ENCODE results near the gene CD8B. TPM values are rescaled to one million over a fixed set of nuclear protein-coding genes. Genes with fewer than 3 reads are reported as not detected.
"Not testable (repeated sequence)": the region's sequence is repeated elsewhere in the genome, so short reads cannot be mapped to it uniquely, and the experiment has no call there.

CD8B gene
- total RNA-seq = 1.0 and 2.8 TPM in 2 replicates

DNA sequence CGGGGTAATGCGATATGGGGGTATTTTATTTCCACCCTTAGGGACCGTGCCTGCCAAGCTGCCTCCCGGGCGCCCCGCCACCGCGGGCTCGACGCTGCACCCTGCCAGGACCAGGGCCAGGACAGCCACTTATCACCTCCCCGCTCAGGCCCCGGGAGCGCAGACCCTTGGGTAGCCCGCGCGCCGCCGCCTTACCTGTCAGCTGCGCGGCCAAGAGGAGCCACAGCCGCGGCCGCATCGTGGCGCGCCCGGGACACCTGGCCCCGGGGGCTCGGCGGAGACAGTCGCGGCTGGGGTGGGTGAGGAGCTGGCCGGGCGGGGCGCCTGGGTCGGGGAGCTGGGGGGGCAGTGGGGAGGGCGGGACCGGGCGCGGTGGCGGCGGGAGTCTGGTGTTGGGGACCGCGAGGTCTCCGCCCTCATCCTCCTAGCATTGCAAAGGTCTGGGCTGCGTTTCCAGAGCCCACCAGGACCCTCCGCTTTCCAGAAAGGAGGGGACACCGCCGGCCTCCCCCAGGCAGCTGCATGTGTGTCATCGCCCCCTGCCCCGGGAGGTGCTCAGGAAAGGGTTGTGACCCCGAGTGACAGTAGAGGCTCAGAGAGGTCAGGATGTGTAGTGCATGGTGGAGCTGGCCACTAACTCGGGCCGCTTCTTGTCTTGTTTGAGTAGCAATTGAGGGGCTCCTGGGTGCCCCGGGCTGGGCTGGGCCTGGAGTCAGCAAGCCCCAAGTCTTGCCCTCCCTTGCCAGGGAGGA lies at the start of gene CD8B:
Gene CD8B, minus strand, starts transcription at position 259 of the 752 bp plus-strand sequence. Its CDS starts 21 bp downstream, at position 238.
- intact Hi-C loops (cut with micrococcal nuclease) = not testable (repeated sequence)

DNA sequence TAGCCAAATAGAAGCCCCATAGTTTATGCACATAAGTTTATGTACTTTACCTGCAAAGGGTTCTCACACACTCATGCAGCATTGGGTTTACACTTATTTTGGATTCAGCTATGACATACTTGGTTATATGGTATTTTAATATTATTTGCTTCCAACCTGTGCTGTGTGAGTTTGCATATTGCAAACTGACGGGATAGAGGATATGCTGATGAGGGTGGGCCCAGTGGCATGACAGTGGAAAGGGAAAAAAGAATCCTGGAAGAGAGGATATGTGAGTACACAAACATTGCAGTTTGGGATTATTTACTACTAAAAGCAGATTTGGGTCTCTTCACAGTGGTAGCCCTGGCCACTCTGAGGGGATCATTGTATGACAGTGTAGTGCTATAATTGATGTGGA lies 44.2 kb upstream of the CD8B start:
- intact Hi-C loops (cut with micrococcal nuclease) = not testable (repeated sequence)

DNA sequence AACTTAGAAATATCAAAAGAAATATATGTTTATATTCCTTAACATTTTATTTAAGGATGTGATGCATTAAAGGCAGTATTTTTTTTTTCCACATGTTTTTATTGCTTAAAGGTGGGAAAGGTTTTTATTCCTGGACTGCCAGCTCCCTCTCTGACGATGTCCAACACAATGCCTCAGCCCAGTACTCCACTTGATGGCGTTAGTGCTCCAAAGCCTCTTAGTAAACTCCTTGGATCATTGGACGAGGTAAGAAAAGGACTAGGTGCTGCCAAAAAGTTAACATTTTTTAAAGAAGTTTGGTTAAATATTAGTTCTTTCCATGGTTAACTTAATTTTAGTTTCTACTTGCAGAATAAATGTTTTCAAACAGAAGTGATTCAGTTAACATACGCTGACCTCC lies 39.0 kb upstream of the CD8B start:
- intact Hi-C loops (cut with micrococcal nuclease) = not testable (repeated sequence)

DNA sequence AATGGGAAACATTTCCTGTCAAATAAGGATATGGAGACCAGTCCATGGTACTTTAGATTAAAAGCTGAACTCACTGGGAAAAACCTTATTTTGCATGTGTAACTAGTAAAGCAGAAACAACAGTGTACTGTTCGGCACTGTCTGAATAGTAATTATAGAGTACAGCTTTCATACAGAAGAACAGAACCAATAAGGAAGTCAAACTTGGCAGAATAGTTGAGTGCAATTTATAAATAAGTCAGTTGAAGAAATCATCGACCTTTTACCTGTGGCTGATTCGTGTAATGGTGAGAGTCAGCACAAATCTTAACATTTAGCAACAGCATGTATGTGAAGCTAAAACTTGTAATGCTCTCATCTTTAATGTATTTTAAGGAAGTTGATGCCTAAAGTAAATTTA lies 24.3 kb upstream of the CD8B start:
- intact Hi-C loops (cut with micrococcal nuclease) = not testable (repeated sequence)

DNA sequence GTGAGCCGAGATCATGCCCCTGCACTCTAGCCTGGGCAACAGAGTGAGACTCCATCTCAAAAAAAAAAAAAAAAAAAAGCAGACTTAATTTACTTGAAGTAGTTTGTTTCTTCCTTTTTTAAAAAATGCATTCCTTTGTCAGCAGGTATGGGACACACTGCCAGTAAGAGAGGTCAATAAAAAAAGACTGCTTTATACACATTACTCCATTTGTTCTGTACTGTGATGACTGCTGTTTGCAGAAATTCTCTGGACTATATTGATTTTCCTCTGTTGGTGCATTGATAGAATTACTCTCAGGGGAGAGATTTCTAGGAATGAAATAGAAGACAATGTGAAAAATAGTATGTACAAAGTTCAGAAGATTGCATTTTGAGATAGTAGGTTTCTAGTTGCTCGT lies 21.2 kb upstream of the CD8B start:
- intact Hi-C loops (cut with micrococcal nuclease) = not testable (repeated sequence)

DNA sequence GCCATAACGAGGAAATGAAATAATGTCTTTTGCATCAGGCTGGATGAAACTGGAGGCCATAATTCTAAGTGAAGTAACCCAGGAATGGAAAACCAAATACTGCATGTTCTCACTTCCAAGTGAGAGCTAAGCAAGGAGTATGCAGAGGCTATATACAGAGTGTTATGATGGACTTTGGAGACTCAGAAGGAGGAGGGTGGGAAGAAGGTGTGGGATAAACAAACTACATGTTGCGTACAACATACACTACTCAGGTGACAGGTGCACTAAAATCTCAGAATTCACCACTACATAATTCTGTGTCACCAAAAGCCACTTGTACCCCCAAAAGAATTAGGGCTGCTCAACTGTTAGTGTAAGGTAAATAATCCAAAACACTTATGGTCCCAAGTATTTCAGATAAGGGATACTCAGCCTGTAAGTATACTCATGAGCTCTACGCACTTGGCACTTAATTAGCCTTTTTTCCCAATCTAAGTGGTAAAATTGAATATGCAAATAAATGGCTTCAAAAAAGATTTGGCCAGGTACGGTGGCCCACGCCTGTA lies 20.5 kb upstream of the CD8B start:
- intact Hi-C loops (cut with micrococcal nuclease) = not testable (repeated sequence)

DNA sequence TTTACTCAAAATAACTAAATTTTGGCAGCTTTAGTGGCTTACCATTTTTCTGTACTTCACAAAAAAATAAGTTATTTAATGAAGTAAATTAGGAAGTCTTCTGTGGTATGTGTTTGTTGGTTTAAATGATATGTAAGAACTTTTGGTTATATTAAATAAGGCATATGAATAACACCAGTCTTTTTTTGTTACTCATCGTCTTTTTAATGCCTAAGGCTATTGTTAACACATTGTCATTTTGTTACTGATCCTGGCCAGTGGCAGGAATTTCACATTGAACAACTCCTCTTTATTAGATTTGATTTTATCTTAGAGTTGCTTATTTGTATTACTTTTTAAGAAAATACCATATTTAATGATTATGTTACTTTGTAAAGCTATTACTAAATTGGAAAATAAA lies 17.3 kb upstream of the CD8B start:
- intact Hi-C loops (cut with micrococcal nuclease) = not testable (repeated sequence)

DNA sequence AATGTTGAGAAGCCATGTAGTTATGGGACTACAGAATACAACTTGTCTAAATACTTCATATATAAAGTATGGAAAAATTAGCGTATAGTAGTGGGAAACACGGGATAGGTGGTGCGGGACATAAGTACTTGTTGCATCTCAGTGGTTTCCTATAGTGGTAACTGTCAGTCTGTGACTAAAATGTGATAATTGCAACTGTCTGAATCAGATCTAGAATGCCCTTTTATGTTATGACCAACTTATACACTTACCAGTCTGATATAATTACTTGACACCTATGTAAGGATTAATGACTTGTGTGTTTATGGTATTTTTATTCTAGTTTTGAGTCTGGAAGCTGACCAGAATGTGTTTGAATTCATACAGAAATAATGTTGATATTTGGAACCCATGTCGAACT lies 9.3 kb upstream of the CD8B start:
- intact Hi-C loops (cut with micrococcal nuclease) = not testable (repeated sequence)

DNA sequence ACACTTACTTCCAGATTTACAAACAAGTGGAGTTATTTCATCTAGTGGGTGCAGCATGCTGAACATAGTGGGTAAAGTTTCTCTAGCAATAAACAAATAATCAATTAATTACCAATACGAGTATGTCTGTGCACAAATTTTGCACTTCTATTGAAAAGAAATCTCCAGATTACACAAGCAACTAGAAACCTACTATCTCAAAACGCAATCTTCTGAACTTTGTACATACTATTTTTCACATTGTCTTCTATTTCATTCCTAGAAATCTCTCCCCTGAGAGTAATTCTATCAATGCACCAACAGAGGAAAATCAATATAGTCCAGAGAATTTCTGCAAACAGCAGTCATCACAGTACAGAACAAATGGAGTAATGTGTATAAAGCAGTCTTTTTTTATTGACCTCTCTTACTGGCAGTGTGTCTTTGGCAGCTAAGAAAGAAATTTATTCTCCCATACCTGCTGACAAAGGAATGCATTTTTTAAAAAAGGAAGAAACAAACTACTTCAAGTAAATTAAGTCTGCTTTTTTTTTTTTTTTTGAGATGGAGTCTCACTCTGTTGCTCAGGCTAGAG lies 7.3 kb upstream of the CD8B start:
- intact Hi-C loops (cut with micrococcal nuclease) = not testable (repeated sequence)

DNA sequence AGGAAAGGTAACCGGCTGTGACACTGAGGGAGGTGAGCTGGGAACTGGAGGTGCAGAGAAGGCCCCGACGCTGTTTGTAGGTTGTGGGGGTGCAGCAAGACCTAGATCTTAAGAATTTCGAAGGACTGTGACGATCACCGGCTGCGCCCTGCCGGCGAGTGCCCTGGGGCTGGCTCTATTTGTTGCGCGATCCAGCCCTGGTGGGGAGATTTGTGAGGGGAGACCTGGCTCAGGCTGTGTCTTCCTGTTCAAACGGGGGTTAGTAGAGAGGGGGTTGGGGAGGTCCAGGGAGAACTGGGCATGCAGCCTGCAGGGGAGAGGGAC lies 656 bp upstream of the CD8B start:
- intact Hi-C loops (cut with micrococcal nuclease) = not testable (repeated sequence)

DNA sequence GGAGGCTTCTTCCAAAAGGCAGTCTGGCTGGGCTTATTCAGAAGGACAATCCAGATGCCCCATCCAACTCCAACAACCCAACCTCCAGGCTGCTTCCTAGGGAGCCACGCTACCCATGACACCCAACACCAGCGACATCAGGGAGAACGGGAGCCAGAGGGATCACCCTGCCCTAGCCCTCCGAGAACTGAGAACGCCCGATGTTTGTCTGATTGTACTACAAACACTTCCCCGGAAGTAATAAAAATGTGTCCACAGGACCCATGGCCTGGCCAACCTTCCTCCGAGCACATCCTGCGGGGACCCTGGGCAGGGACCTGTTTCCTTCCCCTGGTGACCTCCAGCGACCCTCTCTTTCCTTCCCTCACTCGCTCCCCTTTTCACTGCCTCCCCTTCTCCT lies 511 bp downstream of the CD8B start:
- intact Hi-C loops (cut with micrococcal nuclease) = not testable (repeated sequence)

DNA sequence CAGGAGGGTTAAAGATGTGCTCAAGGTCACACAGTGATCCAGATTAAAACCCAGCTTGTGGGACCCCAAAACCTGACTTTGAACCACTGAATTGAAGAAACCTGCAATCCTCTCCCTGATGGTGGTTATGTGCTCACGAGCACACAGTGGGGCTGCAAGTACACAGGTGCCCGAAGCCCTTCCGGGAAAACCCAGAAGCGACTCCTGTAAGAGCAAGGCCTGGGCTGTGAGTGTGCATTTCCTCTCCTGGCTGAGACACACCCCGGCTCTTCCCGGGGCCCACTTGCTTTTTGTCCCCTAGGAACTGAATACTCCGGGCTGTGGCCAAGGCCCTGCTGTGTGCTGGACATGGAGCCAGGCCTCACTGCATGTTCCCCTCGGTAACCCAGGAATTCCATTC lies 1.1 kb downstream of the CD8B start:
- intact Hi-C loops (cut with micrococcal nuclease) = not testable (repeated sequence)

DNA sequence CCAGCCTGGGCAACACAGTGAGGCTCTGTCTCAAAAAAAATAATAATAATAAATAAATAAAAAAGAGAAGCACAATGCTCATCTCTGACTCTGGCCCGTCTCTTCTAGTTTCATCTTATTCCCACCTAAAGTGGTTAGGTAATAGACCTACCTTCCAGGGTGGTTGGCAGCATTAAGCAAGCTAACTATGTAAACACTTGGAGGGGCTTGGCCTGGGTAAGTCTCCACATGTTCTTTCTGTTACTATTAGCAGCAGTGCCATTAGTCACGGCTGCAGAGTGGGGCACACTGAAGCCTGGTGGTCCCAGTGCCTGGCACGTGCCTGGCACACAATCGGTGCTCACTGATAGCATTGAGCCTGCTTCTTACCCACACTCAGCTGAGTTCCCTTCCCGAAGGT lies 4.0 kb downstream of the CD8B start:
- intact Hi-C loops (cut with micrococcal nuclease) = not testable (repeated sequence)

DNA sequence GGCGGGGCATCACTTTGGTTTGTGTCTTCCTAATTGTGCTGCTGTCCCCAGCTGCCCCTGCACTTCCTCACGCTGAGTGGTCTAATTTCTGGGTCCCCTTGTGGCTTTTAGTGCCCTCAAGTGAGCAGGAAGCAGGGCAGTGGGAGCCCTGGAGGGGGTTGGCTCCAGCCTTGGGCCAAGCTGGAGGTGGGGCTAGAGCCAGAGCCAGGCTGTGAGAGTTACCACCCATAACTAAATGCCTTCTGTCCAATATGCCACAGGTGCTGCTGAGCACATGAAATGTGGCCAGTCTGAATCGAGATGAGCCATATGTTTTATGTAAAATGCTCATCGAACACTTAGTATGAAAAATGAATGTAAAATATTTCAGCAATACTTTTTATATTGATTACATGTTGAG lies 5.2 kb downstream of the CD8B start:
- intact Hi-C loops (cut with micrococcal nuclease) = not testable (repeated sequence)

DNA sequence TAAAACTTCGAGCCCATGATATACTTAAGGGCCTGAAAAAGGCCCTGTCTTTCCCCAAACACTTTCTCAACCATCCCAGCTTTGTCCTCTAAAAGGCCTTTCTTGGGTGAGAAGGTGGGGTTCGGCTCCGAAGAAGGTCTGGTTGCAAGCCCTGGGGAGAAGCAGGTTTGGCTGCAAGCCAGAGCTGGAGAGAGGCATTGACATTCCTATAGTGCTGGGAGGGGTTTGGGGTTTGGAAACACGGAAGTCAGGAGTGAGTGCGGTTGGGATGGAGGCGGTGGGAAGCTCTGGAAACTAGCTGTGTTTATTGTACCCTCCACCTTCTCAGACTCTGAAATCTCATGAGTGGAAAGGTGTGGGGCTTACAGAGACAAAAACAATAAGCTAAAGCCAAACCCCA lies 5.7 kb downstream of the CD8B start:
- intact Hi-C loops (cut with micrococcal nuclease) = not testable (repeated sequence)

DNA sequence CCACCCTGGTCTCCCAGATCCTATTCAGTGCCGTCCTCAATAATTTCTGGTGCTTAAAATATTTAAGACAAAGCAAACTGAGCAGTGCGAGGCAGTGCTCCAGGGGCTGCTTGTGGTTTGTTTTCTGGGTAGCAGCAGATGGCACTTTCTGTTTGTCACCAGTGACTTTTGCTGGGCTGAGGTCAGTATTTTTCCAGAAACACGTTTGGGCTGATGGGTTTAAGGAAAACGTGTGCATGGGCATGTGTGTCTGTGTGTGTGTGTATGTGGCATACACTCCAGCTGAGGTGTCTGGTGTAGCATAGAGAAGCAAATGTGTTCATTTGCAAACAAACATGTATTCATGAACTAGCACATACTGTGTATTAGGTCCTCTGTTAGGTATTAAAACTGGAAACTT lies 10.1 kb downstream of the CD8B start:
- intact Hi-C loops (cut with micrococcal nuclease) = not testable (repeated sequence)

DNA sequence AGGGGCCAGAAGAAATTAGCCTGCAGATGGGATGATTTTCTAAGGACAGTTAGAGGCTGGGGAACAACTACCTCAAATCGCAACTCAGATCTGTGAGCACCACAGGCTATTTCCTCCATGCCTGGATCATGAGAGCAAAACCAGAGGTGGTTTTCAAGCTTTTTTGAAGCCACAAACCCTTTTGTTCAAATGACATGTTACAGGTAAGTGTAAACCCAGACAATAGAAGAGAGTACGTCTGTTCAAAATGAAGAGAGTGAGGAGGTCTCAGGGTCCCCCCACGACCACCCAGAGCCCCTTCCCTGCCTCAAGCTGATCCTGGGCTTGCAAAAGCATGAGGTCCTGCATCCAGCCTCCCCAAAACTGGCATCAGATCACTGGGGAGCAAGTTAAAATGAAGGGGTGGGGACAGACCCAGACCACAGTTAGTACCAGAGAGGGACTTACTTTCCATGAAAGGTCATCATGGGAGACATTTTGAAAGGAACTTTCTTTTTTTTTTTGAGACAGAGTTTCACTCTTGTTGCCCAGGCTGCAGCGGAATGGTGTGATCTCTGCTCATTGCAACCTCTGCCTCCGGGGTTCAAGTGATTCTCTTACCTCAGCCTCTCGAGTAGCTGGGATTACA lies 19.0 kb downstream of the CD8B start:
- intact Hi-C loops (cut with micrococcal nuclease) = not testable (repeated sequence)

DNA sequence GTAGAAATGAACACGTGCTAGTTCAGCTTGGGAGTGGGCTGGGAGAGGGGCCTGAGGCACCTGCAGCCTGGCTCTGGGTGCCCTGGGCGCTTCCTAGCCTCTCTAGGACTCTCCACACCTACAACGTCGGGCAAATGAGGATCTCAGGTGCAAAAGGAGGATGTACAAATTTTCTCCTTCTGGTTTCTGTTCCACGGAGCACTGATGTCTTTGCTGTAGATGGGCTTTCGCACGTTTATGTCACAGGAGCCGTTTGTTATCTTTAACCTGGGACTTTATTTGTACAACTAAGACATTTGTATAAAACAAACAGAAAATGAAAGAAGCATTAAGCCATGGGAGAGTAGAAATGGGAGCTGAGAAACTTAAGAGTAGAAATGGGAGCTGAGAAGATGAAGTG lies 20.4 kb downstream of the CD8B start:
- intact Hi-C loops (cut with micrococcal nuclease) = not testable (repeated sequence)

DNA sequence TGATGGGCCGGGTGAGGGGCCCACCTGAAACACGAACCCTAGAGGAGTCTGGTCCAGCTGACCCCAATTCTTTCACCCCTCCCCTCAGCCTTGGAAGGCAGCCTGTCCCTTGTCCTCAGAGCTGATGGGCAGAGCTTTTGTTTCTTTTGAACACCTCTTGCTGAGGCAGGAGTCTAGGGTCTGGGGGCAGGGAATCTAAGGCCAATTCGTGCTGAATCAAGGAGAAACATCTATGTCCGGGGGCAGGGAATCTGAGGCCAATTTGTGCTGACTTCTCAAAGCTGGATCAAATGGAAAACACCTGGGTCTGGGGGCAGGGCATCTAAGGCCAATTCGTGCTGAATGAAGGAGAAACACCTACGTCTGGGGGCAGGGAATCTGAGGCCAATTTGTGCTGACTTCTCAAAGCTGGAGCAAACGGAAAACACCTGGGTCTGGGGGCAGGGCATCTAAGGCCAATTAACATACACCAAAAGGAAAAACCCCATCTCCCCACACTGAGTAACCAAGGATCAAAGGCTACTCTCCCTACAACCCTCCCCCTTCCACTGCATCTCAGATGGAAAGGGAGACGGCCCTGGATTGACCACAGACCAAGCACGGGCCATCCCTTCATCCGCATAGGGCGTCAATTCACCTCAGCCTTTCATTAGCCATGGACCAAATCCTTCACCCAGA lies 21.7 kb downstream of the CD8B start:
- intact Hi-C loops (cut with micrococcal nuclease) = not testable (repeated sequence)

DNA sequence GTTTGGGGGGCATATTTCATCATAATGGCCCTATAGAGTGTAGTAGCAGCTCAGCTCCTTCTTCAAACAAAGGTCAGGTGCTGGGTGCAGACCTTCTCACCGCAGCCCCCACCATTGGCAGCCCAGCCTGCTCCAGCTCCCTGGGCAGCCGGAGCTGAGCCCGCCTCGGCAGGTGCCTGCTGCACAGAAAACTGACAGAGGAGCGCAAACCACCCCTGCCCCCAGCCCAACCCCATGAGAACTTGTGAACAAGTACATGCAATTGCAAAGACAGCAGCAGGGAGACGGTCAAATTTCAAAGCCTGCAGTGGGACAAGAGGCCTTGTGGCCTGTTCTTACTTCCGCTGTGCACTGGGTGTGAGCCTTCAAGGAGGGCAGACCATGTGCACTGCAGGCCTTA lies 22.2 kb downstream of the CD8B start:
- intact Hi-C loops (cut with micrococcal nuclease) = not testable (repeated sequence)

DNA sequence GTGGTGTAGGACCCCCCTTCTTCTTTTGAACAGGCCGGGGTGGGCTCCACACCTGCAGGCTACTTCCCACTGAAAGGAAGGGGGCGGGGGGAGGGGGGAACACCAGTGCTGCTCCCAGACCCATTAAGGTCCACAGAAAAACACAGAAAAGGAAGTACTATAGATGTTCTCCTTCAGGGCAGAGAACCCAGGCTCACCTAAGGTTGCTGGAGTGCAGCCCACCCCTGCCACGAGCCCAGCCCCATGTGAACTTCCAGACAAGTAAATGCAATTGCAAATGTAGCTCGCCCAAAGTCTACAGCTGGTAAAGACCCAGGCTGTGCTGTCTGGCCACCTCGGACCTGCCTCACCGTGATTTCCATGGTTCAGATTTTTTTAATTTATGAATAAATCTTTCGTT lies 24.0 kb downstream of the CD8B start:
- intact Hi-C loops (cut with micrococcal nuclease) = not testable (repeated sequence)

Measured in T-helper 1 cell treated with Interleukin-12 subunit alpha and Interleukin-12 subunit beta and Interleukin-4 antibody, amounts not matched to agents 30 ng/mL and 1 ng/mL, for 36 hours (primary cell).